ENCODE data around the gene CD300LG.
A peak's percentile ranks its signal among the peaks of the same experiment; 100 is the strongest.
"Not testable (repeated sequence)": the region's sequence is repeated elsewhere in the genome, so short reads cannot be mapped to it uniquely, and the experiment has no call there.

The CD300LG gene

GRCh38 chr17:43880420-43880991, 33.5 kb downstream of the CD300LG start:
- DNase-seq = no peak

- no peak for DNase-seq
Observed at GRCh38 chr17:43881181-43881580, 34.2 kb downstream of the CD300LG start.

GRCh38 chr17:43881758-43882505, 35.0 kb downstream of the CD300LG start:
- no peak for DNase-seq

DNA sequence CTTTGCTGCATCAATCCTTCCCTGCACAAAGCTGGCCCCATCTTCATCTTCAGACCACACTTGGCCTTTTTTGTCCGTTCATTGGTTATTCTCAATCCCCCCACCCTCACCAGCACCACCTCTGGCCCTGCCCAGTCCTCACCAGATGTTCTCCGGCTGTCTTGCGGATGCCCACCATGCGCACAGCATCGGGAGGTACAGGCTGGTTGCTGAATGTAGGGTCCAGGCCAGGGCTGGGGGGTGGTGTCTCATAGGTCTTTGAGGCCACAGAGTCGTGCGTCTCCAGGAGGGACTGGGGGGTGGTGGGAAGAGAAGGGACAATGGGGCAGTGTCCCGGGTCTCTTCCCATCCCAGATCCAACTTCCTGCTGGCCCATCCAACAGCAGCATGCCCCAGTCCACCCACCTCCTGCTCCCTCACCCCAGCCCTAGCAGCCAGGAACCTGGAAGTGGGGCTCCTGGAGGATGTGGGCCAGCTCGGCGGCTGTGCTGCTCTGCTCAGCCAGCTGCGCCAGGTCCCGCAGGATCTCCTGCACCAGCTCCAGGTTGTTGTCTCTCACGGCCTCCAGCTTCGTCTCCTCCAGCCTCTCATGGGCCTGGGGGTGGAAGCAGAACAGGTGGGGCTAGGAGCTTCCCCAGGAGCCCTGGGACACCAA, 35.9 kb downstream of the CD300LG start:
- no peak for DNase-seq

- no peak for DNase-seq
Observed at GRCh38 chr17:43888548-43888947, 41.6 kb downstream of the CD300LG start.

GRCh38 chr17:43890240-43890639, 43.3 kb downstream of the CD300LG start:
- DNase-seq = no peak

DNA sequence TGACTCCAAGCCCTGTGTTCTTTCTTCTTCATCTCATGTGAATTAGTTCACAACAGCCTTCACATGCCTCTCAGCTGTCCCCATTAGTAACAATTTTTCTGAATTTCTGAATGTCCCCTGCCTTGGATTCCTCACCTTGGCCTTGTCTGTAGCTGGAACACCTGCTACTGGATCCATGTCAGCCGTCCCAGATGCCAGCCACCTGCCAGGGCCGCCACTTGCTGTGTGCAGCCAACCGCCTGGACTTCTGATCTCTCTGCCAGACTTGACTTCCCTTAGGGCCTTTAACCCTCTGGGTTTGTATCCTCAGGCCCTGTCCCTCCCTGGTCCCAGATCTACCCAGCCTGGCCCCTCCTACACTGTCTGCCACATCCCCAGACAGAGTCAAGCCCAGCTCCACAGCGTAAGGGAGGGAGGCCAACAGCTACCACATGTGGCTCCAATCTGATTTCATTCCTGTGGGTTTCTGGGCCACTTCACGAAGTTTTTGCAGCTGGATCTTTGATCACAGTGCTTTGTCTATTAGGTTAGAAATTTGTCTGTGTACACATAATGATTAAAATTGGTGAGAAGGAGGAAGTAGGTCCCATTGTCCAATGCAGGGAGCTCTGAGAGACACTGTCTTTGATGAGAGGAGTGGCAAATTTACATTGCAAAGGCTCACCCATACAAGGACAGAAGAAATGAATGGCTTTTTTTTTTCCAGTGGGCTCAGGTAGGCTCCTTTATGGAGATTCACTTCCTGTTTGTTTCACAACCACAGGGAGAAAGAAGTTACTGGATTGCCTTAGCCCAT, 45.1 kb downstream of the CD300LG start:
- no peak for DNase-seq

DNA sequence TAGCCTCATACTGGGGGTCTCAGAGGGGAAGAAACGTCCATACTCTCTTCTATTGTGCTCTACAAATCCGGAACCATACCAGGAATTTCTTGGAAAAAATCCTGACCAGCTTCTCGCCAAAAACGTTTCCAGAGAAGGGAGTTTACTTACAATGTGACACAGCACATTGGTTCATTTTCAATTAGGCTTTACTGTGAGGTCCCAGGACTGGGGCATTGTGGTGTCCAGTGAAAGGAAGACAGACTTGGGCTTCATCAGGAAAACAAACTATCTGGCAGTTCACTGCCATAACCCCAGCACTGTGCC, 45.6 kb downstream of the CD300LG start:
- no peak for DNase-seq

DNA sequence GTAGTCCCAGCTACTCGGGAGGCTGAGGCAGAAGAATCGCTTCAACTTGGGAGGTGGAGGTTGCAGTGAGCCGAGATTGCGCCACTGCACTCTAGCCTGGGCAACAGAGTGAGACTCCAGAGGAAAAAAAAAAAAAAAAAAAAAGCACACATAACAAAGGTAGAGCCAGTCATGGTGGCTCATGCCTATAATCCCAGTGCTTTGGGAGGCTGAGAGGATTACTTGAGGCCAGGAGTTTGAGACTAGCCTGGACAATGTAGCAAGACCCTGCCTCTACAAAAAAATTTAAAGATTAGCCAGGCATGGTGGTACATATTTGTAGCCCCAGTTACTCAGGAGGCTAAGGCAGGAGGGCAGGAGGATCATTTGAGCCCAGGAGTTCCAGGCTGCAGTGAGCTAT, 47.5 kb downstream of the CD300LG start:
- not testable (repeated sequence) for DNase-seq

GRCh38 chr17:43897831-43898230, 50.9 kb downstream of the CD300LG start:
- DNase-seq = no peak

DNA sequence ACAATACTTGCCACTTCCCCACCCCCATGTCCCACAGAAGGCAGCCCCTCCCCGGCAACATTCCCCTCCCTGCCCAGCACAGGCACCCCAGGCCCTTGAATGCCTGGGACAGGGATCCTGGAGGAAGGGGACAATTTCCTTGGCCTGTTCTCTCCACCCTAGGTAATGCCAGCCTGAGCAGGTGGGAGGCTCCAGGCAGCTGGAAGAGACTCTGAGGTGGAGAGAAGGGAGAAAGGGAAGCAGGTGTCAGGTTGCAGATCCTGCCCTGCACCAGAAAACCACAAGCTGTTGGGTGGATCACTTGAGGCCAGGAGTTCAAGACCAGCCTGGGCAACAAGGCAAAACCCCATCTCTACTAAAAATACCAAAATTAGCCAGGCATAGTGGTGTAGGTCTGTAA, 51.5 kb downstream of the CD300LG start:
- DNase-seq = no peak

DNA sequence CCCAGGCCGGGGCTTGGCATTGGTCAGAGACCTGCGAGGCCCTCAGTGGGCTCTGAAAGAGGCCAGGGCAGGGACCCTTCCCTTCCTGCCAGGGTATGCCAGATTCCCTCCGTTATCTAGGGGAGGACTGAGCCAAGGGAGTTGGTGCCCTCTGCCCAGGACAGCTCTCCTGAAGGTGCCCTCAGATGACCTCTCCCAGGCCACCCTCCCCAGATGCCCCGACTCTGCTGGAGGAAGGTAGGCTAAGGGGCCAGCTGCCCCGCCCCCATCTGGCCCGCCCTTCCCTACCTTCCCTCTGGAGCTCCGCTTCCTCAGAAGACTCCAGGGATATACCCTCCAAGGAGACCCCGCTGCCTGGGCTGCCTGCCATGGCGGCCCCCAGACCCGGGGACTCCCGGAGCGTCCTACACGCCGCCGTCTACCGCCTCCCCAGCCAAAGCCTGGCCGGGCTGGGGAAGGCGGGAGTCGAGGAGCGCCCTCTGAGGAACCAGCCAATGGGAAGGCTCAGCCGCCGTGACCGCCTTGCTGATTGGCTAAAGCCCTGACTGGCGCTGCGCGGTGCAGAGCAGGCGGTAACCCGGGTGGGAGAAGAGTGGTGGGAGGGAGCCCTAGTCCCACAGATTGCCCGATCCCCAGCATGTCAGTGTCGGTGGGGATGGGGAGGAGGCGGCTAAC, 53.3 kb downstream of the CD300LG start:
- peak; percentile 66 to 79 for DNase-seq

- no peak for DNase-seq
Observed at GRCh38 chr17:43900858-43901754, 54.1 kb downstream of the CD300LG start.

DNA sequence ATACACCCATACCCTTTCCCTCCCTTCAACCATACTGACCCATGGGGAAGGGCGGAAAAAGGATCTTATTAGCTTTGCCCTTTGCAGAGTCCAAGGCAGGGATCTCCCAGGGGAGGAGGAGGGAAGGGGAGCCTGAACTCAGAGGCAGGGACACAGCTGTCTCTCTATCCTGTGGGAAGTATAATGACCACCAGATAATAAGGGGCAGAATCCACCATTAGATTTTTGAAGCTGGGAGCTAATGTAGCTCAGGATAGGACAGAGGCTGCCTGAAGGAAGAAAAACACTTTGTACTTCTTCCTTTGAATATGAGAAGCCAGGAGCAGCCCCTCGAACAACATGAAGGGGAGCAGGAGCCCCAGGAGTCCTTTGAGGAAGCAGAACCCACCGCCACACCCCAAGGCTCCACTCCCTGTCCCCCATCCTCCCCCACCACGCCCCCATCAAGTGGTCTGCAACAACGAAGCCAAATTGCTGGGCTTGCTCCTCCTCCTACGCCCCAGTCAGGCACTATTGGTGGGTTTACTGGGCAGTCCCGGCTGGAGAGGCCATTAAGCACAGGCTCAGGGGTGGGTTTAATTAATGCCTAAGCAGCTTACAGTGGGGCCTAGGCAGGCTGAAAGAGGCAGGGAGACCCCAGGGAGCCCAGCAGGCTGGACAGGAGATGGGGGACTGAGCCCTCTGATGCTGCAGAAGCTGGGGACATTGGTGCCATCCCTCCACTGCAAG, 55.0 kb downstream of the CD300LG start:
- no peak for DNase-seq

DNA sequence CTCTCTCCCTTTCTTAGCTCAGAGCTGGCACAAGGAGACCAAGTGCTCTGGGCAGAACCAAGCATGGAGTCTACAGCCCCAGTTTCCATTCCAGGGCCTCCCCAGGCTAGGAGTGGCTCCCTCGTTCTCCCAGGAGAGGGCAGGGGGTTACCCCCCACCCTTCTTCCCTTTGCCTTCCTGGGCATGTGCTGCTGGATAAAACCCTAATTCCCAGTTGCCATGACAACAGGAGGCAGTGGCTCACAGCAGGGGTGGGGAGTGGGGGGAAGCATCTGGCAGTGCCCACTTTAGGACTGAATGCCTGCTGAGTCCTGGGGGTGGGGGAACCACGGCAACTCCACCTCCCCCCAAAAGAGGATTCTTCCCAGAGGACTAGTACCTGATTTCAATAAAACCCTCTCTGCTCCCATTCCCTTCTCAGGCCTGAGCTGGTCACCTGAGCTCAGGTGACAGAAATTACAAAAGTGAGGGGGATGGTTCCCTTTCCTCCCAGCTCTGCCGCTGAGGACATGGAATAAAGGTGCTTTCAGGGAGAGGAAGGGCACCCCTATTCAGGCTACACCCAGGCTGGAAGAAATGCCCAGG, 58.5 kb downstream of the CD300LG start:
- DNase-seq = no peak

DNA sequence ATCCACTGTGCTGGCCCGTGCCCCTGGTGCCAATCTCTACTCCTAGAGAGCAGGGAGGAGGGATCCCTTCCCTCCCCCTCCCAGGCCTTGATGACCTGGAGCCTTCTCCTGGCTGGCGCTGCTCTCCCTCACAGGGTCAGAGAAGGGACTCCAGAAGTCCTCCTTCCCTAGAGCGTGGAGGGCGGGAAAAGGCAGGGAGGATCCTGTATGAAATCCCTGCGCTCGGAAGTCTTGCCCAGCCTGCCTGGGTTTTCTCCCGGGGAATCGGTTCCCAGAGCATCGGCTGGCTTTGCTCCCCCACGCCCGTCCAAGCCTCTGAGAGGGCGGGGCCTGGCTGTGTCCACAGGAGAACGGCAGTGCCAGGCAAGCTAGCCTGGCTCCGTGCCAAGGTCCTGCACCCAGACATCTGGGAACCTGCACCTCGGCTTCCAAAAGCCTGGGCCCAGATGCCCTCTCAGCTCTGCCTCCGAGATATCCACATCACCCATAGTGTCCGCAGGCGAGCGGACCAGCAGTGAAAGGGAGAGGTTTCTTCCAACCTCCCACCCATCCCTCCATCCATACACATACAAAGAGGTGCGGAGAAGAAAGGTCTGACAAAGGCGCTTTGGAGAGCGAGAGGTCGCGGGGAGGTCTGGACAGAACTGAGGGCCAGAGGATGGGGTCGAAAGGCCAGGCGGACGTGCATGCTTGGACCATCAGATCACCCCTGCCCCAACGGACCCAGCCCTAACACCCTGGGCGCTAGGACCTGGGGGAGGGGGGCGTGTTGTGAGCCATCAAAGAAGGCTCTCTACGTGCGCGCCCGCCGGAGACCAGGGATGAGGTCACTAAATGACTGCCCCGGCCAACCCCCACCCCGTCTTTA, 59.2 kb downstream of the CD300LG start:
- DNase-seq = peak; percentile 60 to 81

GRCh38 chr17:43906951-43907424, 60.0 kb downstream of the CD300LG start:
- no peak for DNase-seq

DNA sequence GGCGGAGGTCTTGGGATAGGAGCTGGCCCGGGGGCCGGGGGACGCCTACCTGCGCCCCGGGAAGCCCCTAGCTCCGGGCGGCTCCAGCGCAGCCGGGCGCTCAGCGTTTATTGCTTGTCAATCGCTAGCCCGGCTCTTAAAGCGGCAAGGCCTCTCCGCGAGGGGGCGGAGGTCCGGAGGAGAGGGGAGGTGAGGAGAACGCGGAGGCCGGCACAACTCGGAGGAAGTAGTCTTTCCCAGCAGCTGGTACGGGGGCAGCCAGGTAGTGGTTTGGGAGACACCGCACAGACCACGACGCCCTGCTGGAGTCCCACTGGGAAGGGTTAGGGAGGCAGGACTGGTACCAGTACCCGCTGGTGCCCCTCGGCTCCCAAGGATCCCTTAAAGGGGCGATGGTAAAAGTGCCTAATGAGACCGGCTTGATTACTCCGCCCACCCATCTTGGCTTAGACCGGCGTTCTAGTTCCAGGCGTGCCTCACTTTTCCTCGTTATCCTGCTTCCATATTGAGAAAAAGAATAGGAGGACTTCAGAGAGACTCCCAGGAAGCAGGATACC, 60.5 kb downstream of the CD300LG start, which contains the start of gene MPP2:
MPP2 (minus strand) TSS at position 112 of the 557 bp plus-strand sequence. CDS start 3,076 bp downstream, outside the sequence.
- DNase-seq = peak; percentile 74 to 75
